SKM-1 treated with dmso at 0.1 percent for 144 hours (cell line): Measurements from ENCODE around the gene TLL2.
"Not testable (repeated sequence)": the region's sequence is repeated elsewhere in the genome, so short reads cannot be mapped to it uniquely, and the experiment has no call there.

Experiments
- DNase-seq: peaks from one replicate; lab custom pipeline; 2025; ENCODE audit not compliant: unreplicated experiment; lab: John Stamatoyannopoulos, UW

Gene TLL2

GRCh38 chr10:96513698-96514561, at the start of gene TLL2:
TSS of gene TLL2 (minus strand) at chr10:96513926. CDS start at chr10:96513685, 241 bp downstream.
- DNase-seq: peak; percentile 79

GRCh38 chr10:96560966-96561887, 47.5 kb upstream of the TLL2 start:
- no peak for DNase-seq

GRCh38 chr10:96560489-96560888, 46.8 kb upstream of the TLL2 start:
- DNase-seq: no peak

- DNase-seq: no peak
These were observed 42.3 kb upstream of the TLL2 start for GRCh38 chr10:96556003-96556402.

- DNase-seq: no peak
These were observed 41.6 kb upstream of the TLL2 start for GRCh38 chr10:96555330-96555729.

- DNase-seq: no peak
These were observed 34.9 kb upstream of the TLL2 start for GRCh38 chr10:96548589-96548988.

- DNase-seq: not testable (repeated sequence)
These were observed 31.8 kb upstream of the TLL2 start for GRCh38 chr10:96545558-96545957.

GRCh38 chr10:96541921-96542320, 28.2 kb upstream of the TLL2 start:
- no peak for DNase-seq

- DNase-seq: no peak
These were observed 26.5 kb upstream of the TLL2 start for GRCh38 chr10:96540240-96540639.

GRCh38 chr10:96538683-96539082, 25.0 kb upstream of the TLL2 start:
- no peak for DNase-seq

GRCh38 chr10:96536129-96536528, 22.4 kb upstream of the TLL2 start:
- DNase-seq: no peak

- no peak for DNase-seq
These were observed 18.8 kb upstream of the TLL2 start for GRCh38 chr10:96532523-96532922.

GRCh38 chr10:96529634-96530279, 16.0 kb upstream of the TLL2 start:
- no peak for DNase-seq

- DNase-seq: no peak
These were observed 11.0 kb upstream of the TLL2 start for GRCh38 chr10:96524741-96525140.

- no peak for DNase-seq
These were observed 3.6 kb upstream of the TLL2 start for GRCh38 chr10:96517284-96517683.

- DNase-seq: no peak
These were observed 2.6 kb upstream of the TLL2 start for GRCh38 chr10:96516337-96516736.

GRCh38 chr10:96513305-96513697, 425 bp downstream of the TLL2 start:
- no peak for DNase-seq

GRCh38 chr10:96512524-96513304, 1.0 kb downstream of the TLL2 start:
- DNase-seq: no peak

- DNase-seq: peak; percentile 62
These were observed 2.4 kb downstream of the TLL2 start for GRCh38 chr10:96511044-96511945.
